Thoracic aorta (tissue), 2 donors: ENCODE results near the gene RAB20. TPM values are rescaled to one million over a fixed set of nuclear protein-coding genes. Genes with fewer than 3 reads are reported as not detected.
A peak's percentile ranks its signal among the peaks of the same experiment; 100 is the strongest.

Experiments
- ATAC-seq: fragments of 150-250 bp; one replicate; pipeline ENCODE4 v1.8.0; 2017; ENCODE audit warnings: low read depth; ENCODE audit not compliant: insufficient number of reproducible peaks, low FRiP score
- DNase-seq: peaks from one replicate; pipeline ENCODE4 v3.0.0-alpha.2; 2020; ENCODE audit warnings: low spot score
- H3K27ac ChIP-seq, 2 donors: fragments of 200-600 bp; sonication (generic); 1 replicate in 1 of 2; 2 replicates in 1 of 2; pipeline ENCODE4 v1.5.1; 2016; ENCODE audit warnings: mild to moderate bottlenecking in 2 of 2, moderate library complexity in 2 of 2
- H3K27me3 ChIP-seq: fragments of 200-600 bp; sonication (generic); replicated peaks from 2 replicates; pipeline ENCODE4 v1.6.0; 2016; ENCODE audit warnings: mild to moderate bottlenecking; ENCODE audit not compliant: insufficient read depth
- H3K36me3 ChIP-seq: fragments of 200-600 bp; sonication (generic); one replicate; pipeline ENCODE4 v1.5.1; 2016
- H3K4me1 ChIP-seq, 2 donors: fragments of 200-600 bp; sonication (generic); 1 replicate in 1 of 2; 2 replicates in 1 of 2; pipeline versions ENCODE4 v1.5.1 to v1.6.0; 2016; ENCODE audit warnings: low read depth in 2 of 2, mild to moderate bottlenecking in 1 of 2; ENCODE audit not compliant: control insufficient read depth in 1 of 2
- H3K4me3 ChIP-seq: fragments of 200-600 bp; sonication (generic); 2 replicates; pipeline ENCODE4 v1.5.1; 2016; ENCODE audit warnings: mild to moderate bottlenecking
- H3K9me3 ChIP-seq: fragments of 200-600 bp; sonication (generic); 2 replicates; pipeline ENCODE4 v1.5.1; 2016
- CTCF ChIP-seq: fragments of 200-600 bp; sonication (generic); IDR thresholded peaks from one replicate; pipeline ENCODE4 v1.5.1; 2019; ENCODE audit warnings: antibody characterized with exemption
- total RNA-seq, 2 donors: library from RNA; depleted of rRNA; stranded (reverse); fragments of >200 nt; gene quantifications; one replicate each; pipeline versions ENCODE4 v1.1.0 to v1.2.3, GENCODE V29; 2016

The RAB20 gene
- total RNA-seq, 2 donors from 2014 or later, result 22.6 to 34.5 TPM

- ATAC-seq (no peak), DNase-seq (no peak)
- Histone ChIP-seq H3K36me3 (peaks cover 91% of the 10 kb centered on the region), H3K4me1 (peaks cover 16 to 38% of the 10 kb centered on the region in 2 donors), H3K4me3 (no peak overlapping the region), H3K9me3 (no peaks in the 10 kb centered on the region), H3K27ac (peak overlapping the region; percentile 68 to 82), H3K27me3 (no peaks in the 10 kb centered on the region)
- TF ChIP-seq CTCF, result no peak
Observed at GRCh38 chr13:110506396-110506795, 55.1 kb downstream of the RAB20 start.

DNA sequence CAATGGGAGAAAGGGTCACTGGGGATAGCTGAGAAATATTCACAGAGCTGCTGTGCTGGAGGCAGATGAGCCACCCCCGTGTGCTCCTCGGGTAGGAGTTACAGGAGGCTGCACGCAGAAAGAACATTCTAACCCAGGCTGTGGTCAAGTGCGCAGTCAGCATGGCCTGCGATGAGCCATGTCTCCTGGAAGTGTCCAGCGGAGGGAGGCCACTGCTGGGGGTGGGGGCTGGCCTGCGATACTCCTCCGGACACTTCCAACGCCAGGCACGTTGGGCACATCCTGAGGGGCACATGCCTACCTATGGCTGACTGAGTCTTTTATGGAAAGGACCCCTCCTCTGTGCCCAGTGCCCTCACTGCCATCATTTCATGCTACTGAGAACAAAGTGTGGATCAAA, 55.9 kb downstream of the RAB20 start:
- H3K4me1 ChIP-seq, result peaks cover 16 to 38% of the 10 kb centered on the region in 2 donors
- no peak for DNase-seq
- H3K4me3 ChIP-seq, result no peak overlapping the region
- no peaks in the 10 kb centered on the region for H3K9me3 ChIP-seq
- no peaks in the 10 kb centered on the region for H3K27me3 ChIP-seq
- no peak for ATAC-seq
- peaks cover 93% of the 10 kb centered on the region for H3K36me3 ChIP-seq
- TF ChIP-seq CTCF, result no peak
- no peak overlapping the region for H3K27ac ChIP-seq

DNA sequence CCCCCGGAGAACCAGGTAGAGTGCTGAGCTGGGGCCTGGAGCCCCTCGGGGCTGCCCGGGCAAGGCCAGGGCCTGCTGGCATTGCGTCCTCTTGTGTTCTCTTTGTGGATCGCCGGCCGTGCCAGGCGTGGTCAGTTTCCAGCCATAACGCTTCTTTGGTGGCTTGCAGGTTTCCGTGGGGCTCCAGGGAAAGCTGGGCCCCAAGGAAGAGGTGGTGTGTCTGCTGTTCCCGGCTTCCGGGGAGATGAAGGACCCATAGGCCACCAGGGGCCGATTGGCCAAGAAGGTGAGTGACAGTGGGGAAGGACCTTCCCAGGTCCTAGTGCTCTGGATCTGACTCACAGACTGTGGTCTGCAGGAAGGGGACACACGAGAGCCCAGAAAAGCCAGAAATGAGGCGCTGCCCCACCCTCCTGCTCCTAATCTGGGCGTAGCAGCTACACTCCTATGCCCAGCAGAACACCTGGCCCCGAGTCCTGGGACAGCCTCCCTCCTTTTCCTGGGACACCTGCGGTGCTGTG, 57.5 kb downstream of the RAB20 start:
- no peak for TF ChIP-seq CTCF
- ATAC-seq (no peak), DNase-seq (no peak)
- H3K27ac ChIP-seq, result peak overlapping the region in 1 of 2 donors; percentile 40
- H3K4me1 ChIP-seq, result peaks cover 16 to 29% of the 10 kb centered on the region in 2 donors
- H3K36me3 ChIP-seq, result peaks cover 88% of the 10 kb centered on the region
- H3K27me3 ChIP-seq, result no peaks in the 10 kb centered on the region
- no peaks in the 10 kb centered on the region for H3K9me3 ChIP-seq
- H3K4me3 ChIP-seq, result no peak overlapping the region

DNA sequence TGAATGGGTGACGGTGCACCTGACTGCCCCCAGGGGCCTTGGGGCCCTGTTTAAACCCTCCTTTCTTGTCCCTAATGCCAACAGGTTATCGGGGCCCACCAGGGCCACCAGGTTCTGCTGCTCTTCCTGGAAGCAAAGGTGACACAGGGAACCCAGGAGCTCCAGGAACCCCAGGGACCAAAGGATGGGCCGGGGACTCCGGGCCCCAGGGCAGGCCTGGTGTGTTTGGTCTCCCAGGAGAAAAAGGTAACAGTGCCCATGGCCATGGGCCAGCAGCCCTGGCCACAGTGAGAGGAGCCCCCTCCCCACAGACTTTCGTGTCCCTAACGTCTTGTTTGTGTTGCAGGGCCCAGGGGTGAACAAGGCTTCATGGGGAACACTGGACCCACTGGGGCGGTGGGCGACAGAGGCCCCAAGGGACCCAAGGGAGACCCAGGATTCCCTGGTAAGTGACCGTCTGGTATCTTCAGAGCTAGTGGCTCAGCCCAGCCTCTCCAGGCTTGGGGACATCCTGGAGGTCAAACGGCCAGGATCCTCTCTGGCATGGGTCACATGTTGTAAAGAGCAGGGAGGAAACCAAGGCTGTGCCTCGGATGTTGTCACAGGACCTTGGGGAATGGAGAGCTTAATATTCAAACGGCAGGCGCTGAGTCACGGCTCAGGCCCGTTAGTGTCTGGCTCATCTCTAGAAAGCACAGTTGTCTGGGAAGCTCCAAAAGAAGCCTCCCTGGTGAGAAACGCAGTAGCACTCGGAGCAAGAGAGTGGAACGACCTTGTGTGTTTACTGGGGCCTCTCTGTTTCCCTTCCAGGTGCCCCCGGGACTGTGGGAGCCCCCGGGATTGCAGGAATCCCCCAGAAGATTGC, 58.3 kb downstream of the RAB20 start:
- Histone ChIP-seq H3K36me3 (peaks cover 86% of the 10 kb centered on the region), H3K9me3 (no peaks in the 10 kb centered on the region), H3K27ac (peak overlapping the region in 1 of 2 donors; percentile 40), H3K4me1 (peaks cover 16 to 28% of the 10 kb centered on the region in 2 donors), H3K27me3 (no peaks in the 10 kb centered on the region), H3K4me3 (no peak overlapping the region)
- DNase-seq, result no peak
- no peak for TF ChIP-seq CTCF
- ATAC-seq, result no peak

DNA sequence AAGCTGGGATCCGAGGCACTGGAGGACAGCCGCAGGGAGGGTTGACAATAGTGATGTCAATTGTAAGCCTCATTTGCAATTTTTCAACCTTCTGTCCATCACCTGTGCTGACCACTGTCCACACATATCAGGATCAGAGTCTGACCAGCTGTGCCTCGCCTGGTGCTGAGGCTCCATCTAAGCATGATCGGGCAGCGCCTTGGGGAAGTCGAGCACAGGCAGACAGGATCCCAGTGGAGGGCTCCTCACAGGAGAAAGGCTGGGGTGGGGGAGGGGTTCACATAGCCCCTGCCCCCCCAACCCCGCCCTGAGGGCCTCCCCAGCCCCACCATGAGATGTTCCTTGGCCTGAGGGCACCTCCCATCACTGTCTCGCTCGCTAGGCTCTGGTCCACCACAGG, 60.3 kb downstream of the RAB20 start:
- no peak for ATAC-seq
- Histone ChIP-seq H3K4me1 (peaks cover 0 to 7% of the 10 kb centered on the region in 2 donors), H3K4me3 (no peak overlapping the region), H3K27me3 (no peaks in the 10 kb centered on the region), H3K27ac (no peak overlapping the region), H3K36me3 (peaks cover 82% of the 10 kb centered on the region), H3K9me3 (no peaks in the 10 kb centered on the region)
- no peak for TF ChIP-seq CTCF
- DNase-seq, result no peak
